Kidney tubule cell (primary cell): ENCODE measurements around the gene SPSB2.
A peak's percentile ranks its signal among the peaks of the same experiment; 100 is the strongest.

Experiments used
- DNase-seq: peaks from one replicate; pipeline ENCODE4 v3.0.0-alpha.2; 2018; ENCODE audit warnings: low spot score

The SPSB2 gene

GRCh38 chr12:6851153-6851920 lies 21.8 kb downstream of the SPSB2 start, which contains the start of gene CDCA3:
Gene CDCA3, minus strand, starts transcription at chr12:6851286. Its CDS starts 334 bp downstream, at chr12:6850952.
- peak; percentile 98 for DNase-seq

GRCh38 chr12:6850796-6851152 lies 22.3 kb downstream of the SPSB2 start:
- DNase-seq = no peak

GRCh38 chr12:6849976-6850560 lies 23.0 kb downstream of the SPSB2 start:
- no peak for DNase-seq

- DNase-seq = no peak
These were observed 23.7 kb downstream of the SPSB2 start for GRCh38 chr12:6849427-6849826.

- no peak for DNase-seq
These were observed 25.4 kb downstream of the SPSB2 start for GRCh38 chr12:6847676-6848075.

- DNase-seq = no peak
These were observed 26.7 kb downstream of the SPSB2 start for GRCh38 chr12:6846316-6846869.

GRCh38 chr12:6845395-6845794 lies 27.7 kb downstream of the SPSB2 start:
- no peak for DNase-seq

GRCh38 chr12:6843118-6843902 lies 29.8 kb downstream of the SPSB2 start:
- no peak for DNase-seq

- DNase-seq = no peak
These were observed 31.0 kb downstream of the SPSB2 start for GRCh38 chr12:6842075-6842474.

- DNase-seq = no peak
These were observed 32.2 kb downstream of the SPSB2 start, which contains the start of gene GNB3 for GRCh38 chr12:6840761-6841515. Gene GNB3, plus strand, starts transcription at chr12:6840925. Its CDS starts 363 bp downstream, at chr12:6841288.

- no peak for DNase-seq
These were observed 32.8 kb downstream of the SPSB2 start for GRCh38 chr12:6840330-6840729.

- DNase-seq = no peak
These were observed 33.5 kb downstream of the SPSB2 start for GRCh38 chr12:6839482-6840201.

GRCh38 chr12:6838854-6839253 lies 34.2 kb downstream of the SPSB2 start:
- no peak for DNase-seq

GRCh38 chr12:6837370-6838060 lies 35.6 kb downstream of the SPSB2 start:
- no peak for DNase-seq

GRCh38 chr12:6836851-6837250 lies 36.3 kb downstream of the SPSB2 start:
- no peak for DNase-seq

GRCh38 chr12:6834873-6835272 lies 38.2 kb downstream of the SPSB2 start:
- DNase-seq = no peak

- DNase-seq = peak; percentile 68
These were observed 38.8 kb downstream of the SPSB2 start for GRCh38 chr12:6834254-6834653.

GRCh38 chr12:6833189-6833890 lies 39.8 kb downstream of the SPSB2 start:
- no peak for DNase-seq

- no peak for DNase-seq
These were observed 41.0 kb downstream of the SPSB2 start for GRCh38 chr12:6832125-6832524.

- no peak for DNase-seq
These were observed 41.6 kb downstream of the SPSB2 start for GRCh38 chr12:6831450-6831995.
